PFSK-1 (cell line): ENCODE measurements around the gene PNMT.

Experiments
- FOXP2 ChIP-seq: optimal IDR thresholded peaks from 2 replicates; pipeline ENCODE3; 2011; ENCODE audit warnings: borderline replicate concordance, control low read depth, inconsistent platforms; ENCODE audit not compliant: insufficient read depth; ENCODE audit errors: extremely low read length, extremely low read depth
- POLR2AphosphoS5 ChIP-seq: IDR thresholded peaks from 2 replicates; pipeline ENCODE4 v1.6.1; 2012; ENCODE audit warnings: low read depth, mild to moderate bottlenecking, control low read depth, low read length, moderate library complexity
- SIN3A ChIP-seq: IDR thresholded peaks from 2 replicates; pipeline ENCODE4 v1.6.1; 2012; ENCODE audit warnings: mild to moderate bottlenecking, low read length, moderate library complexity, borderline replicate concordance; ENCODE audit not compliant: insufficient read depth
- TAF1 ChIP-seq: IDR thresholded peaks from 2 replicates; pipeline ENCODE4 v1.6.1; 2012; ENCODE audit warnings: low read length, control low read depth, borderline replicate concordance; ENCODE audit not compliant: insufficient read depth

DNA sequence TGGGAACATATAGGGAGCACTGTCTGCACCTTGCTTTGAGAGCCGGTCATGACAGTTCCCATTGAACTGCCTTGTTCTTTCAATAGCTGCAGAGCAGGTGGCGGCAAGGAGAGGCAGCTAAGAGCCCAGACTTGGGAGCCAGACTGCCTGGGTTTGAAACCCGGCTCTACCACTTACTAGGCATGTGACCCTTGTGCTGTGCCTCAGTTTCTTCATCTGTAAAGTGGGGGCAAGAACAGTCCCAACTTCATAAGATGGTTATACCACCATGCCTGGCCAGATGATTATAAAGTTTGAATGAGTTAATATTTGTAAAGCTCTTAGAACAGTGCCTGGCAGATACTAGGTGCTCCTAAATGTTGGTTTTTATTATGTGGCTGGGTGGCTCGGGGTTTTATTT, 46.0 kb downstream of the PNMT start:
- TF ChIP-seq SIN3A (no peak), FOXP2 (no peak), POLR2AphosphoS5 (no peak), TAF1 (no peak)
